Activated naive CD4-positive, alpha-beta T cell treated with anti-CD3 and anti-CD28 coated beads, Interleukin-2, amount 10 ng/mL, durations not matched to agents 7 days and 5 days (primary cell): Measurements from ENCODE around the gene CCDC124.
"Not testable (repeated sequence)": the region's sequence is repeated elsewhere in the genome, so short reads cannot be mapped to it uniquely, and the experiment has no call there.

Experiments
- CTCF ChIA-PET: fragments of 350-600 bp; sonication (Branson Sonifier 250); formaldehyde crosslinking; loops from one replicate; lab custom pipeline; 2021; ENCODE audit warnings: antibody characterized with exemption; lab: Charles Lee
- DNase-seq: peaks from one replicate; pipeline ENCODE4 v3.0.0-alpha.2; 2020
- H3K27ac Mint-ChIP-seq: one replicate; pipeline ENCODE4 v1.8.0; 2021; ENCODE audit warnings: mild to moderate bottlenecking, moderate library complexity, mixed read lengths
- H3K27me3 Mint-ChIP-seq: one replicate; pipeline ENCODE4 v1.8.0; 2021; ENCODE audit warnings: mild to moderate bottlenecking, mixed read lengths
- H3K36me3 Mint-ChIP-seq: one replicate; pipeline ENCODE4 v1.8.0; 2021; ENCODE audit warnings: mixed read lengths
- H3K4me1 Mint-ChIP-seq: one replicate; pipeline ENCODE4 v1.8.0; 2021; ENCODE audit warnings: mixed read lengths
- H3K4me3 Mint-ChIP-seq: one replicate; pipeline ENCODE4 v1.8.0; 2021; ENCODE audit warnings: mild to moderate bottlenecking, moderate library complexity, mixed read lengths
- H3K9me3 Mint-ChIP-seq: one replicate; pipeline ENCODE4 v1.8.0; 2021; ENCODE audit warnings: mixed read lengths

Gene CCDC124

GRCh38 chr19:17972230-17972629, 39.4 kb downstream of the CCDC124 start:
- DNase-seq = no peak
- Mint-ChIP-seq H3K4me1 (no peaks in the 10 kb centered on the region), H3K27me3 (peaks cover 38% of the 10 kb centered on the region), H3K4me3 (no peak overlapping the region), H3K9me3 (no peaks in the 10 kb centered on the region), H3K36me3 (no peaks in the 10 kb centered on the region), H3K27ac (no peak overlapping the region)
- CTCF ChIA-PET = no interaction called here

- CTCF ChIA-PET = interaction anchor here (0.6 kb wide), 1 partner anchor 139 kb away, joined by 3 read pairs; no protein-coding TSS in a partner anchor
- Mint-ChIP-seq H3K9me3 (no peaks in the 10 kb centered on the region), H3K27ac (no peak overlapping the region), H3K36me3 (no peaks in the 10 kb centered on the region), H3K27me3 (peaks cover 24% of the 10 kb centered on the region), H3K4me1 (no peaks in the 10 kb centered on the region), H3K4me3 (no peak overlapping the region)
- DNase-seq = no peak
Observed at GRCh38 chr19:17973759-17974158, 40.9 kb downstream of the CCDC124 start.

GRCh38 chr19:17974551-17974950, 41.7 kb downstream of the CCDC124 start:
- Mint-ChIP-seq H3K36me3 (no peaks in the 10 kb centered on the region), H3K4me3 (no peak overlapping the region), H3K27ac (no peak overlapping the region), H3K27me3 (peaks cover 24% of the 10 kb centered on the region), H3K4me1 (no peaks in the 10 kb centered on the region), H3K9me3 (no peaks in the 10 kb centered on the region)
- DNase-seq = no peak
- CTCF ChIA-PET = interaction anchor here (0.6 kb wide), 1 partner anchor 16 kb away, joined by 4 read pairs; no protein-coding TSS in a partner anchor

GRCh38 chr19:17975032-17975431, 42.2 kb downstream of the CCDC124 start:
- no peaks in the 10 kb centered on the region for H3K36me3 Mint-ChIP-seq
- no peaks in the 10 kb centered on the region for H3K4me1 Mint-ChIP-seq
- no peak overlapping the region for H3K4me3 Mint-ChIP-seq
- H3K27ac Mint-ChIP-seq = no peak overlapping the region
- H3K9me3 Mint-ChIP-seq = no peaks in the 10 kb centered on the region
- H3K27me3 Mint-ChIP-seq = peaks cover 24% of the 10 kb centered on the region
- CTCF ChIA-PET = interaction anchor here (0.6 to 1.4 kb wide), 2 partner anchors 16 to 21 kb away, joined by 4 to 5 read pairs; no protein-coding TSS in a partner anchor
- DNase-seq = no peak

- Mint-ChIP-seq H3K4me3 (no peak overlapping the region), H3K36me3 (no peaks in the 10 kb centered on the region), H3K4me1 (no peaks in the 10 kb centered on the region), H3K27ac (no peak overlapping the region), H3K27me3 (peaks cover 40% of the 10 kb centered on the region), H3K9me3 (no peaks in the 10 kb centered on the region)
- DNase-seq = no peak
- CTCF ChIA-PET = no interaction called here
Observed at GRCh38 chr19:17977021-17977420, 44.2 kb downstream of the CCDC124 start.

- DNase-seq = no peak
Observed at GRCh38 chr19:17977488-17977887, 44.7 kb downstream of the CCDC124 start.

GRCh38 chr19:17981611-17982010, 48.8 kb downstream of the CCDC124 start:
- Mint-ChIP-seq H3K27me3 (peaks cover 47% of the 10 kb centered on the region), H3K4me3 (no peak overlapping the region), H3K4me1 (peaks cover 4% of the 10 kb centered on the region), H3K9me3 (no peaks in the 10 kb centered on the region), H3K36me3 (no peaks in the 10 kb centered on the region), H3K27ac (no peak overlapping the region)
- no peak for DNase-seq
- CTCF ChIA-PET = no interaction called here

More at GRCh38 chr19:17977488-17977887, 44.7 kb downstream of the CCDC124 start:
- Mint-ChIP-seq H3K36me3 (no peaks in the 10 kb centered on the region), H3K9me3 (no peaks in the 10 kb centered on the region), H3K4me1 (no peaks in the 10 kb centered on the region), H3K27ac (no peak overlapping the region), H3K27me3 (peaks cover 41% of the 10 kb centered on the region), H3K4me3 (no peak overlapping the region)
- CTCF ChIA-PET = interaction anchor here (1.0 kb wide), 1 partner anchor 39 kb away, joined by 4 read pairs; no protein-coding TSS in a partner anchor

GRCh38 chr19:17982430-17982829, 49.6 kb downstream of the CCDC124 start:
- peaks cover 51% of the 10 kb centered on the region for H3K27me3 Mint-ChIP-seq

GRCh38 chr19:17985037-17985818, 52.4 kb downstream of the CCDC124 start:
- H3K27ac Mint-ChIP-seq = peak overlapping the region; percentile 42
- CTCF ChIA-PET = interaction anchor here (1.3 kb wide), 1 partner anchor 10 kb away, joined by 4 read pairs; no protein-coding TSS in a partner anchor
- peaks cover 4% of the 10 kb centered on the region for H3K4me1 Mint-ChIP-seq
- H3K9me3 Mint-ChIP-seq = no peaks in the 10 kb centered on the region
- peaks cover 41% of the 10 kb centered on the region for H3K27me3 Mint-ChIP-seq
- no peak for DNase-seq
- H3K4me3 Mint-ChIP-seq = no peak overlapping the region
- H3K36me3 Mint-ChIP-seq = no peaks in the 10 kb centered on the region

More at GRCh38 chr19:17982430-17982829, 49.6 kb downstream of the CCDC124 start:
- CTCF ChIA-PET = interaction anchor here (1.2 kb wide), 1 partner anchor 44 kb away, joined by 4 read pairs; no protein-coding TSS in a partner anchor
- Mint-ChIP-seq H3K9me3 (no peaks in the 10 kb centered on the region), H3K4me3 (no peak overlapping the region), H3K27ac (no peak overlapping the region), H3K36me3 (no peaks in the 10 kb centered on the region), H3K4me1 (peaks cover 4% of the 10 kb centered on the region)
- DNase-seq = no peak

- peaks cover 27% of the 10 kb centered on the region for H3K27me3 Mint-ChIP-seq
- H3K4me3 Mint-ChIP-seq, H3K36me3 Mint-ChIP-seq, H3K4me1 Mint-ChIP-seq, H3K9me3 Mint-ChIP-seq, DNase-seq, CTCF ChIA-PET, H3K27ac Mint-ChIP-seq: not testable (repeated sequence)
Observed at GRCh38 chr19:17986569-17986968, 53.8 kb downstream of the CCDC124 start.

- Mint-ChIP-seq H3K9me3 (no peaks in the 10 kb centered on the region), H3K27ac (no peak overlapping the region), H3K4me1 (peaks cover 4% of the 10 kb centered on the region), H3K36me3 (no peaks in the 10 kb centered on the region), H3K4me3 (no peak overlapping the region), H3K27me3 (peaks cover 22% of the 10 kb centered on the region)
- CTCF ChIA-PET = interaction anchor here (1.2 kb wide), 2 partner anchors 9 to 50 kb away, joined by 3 to 4 read pairs; no protein-coding TSS in a partner anchor
- DNase-seq = no peak
Observed at GRCh38 chr19:17988161-17988560, 55.3 kb downstream of the CCDC124 start.

GRCh38 chr19:17989425-17990094, 56.7 kb downstream of the CCDC124 start:
- Mint-ChIP-seq H3K36me3 (no peaks in the 10 kb centered on the region), H3K27ac (no peak overlapping the region), H3K4me1 (peaks cover 4% of the 10 kb centered on the region), H3K27me3 (peaks cover 24% of the 10 kb centered on the region), H3K4me3 (no peak overlapping the region), H3K9me3 (no peaks in the 10 kb centered on the region)
- DNase-seq = no peak
- CTCF ChIA-PET = no interaction called here

GRCh38 chr19:17993076-17993813, 60.4 kb downstream of the CCDC124 start:
- Mint-ChIP-seq H3K36me3 (no peaks in the 10 kb centered on the region), H3K27ac (no peak overlapping the region)
- CTCF ChIA-PET = interaction anchor here (6.5 to 10.6 kb wide), 2 partner anchors 47 to 57 kb away, joined by 73 to 216 read pairs; partner anchors contain the start of gene CCDC124

More at GRCh38 chr19:17993076-17993813, 60.4 kb downstream of the CCDC124 start:
- H3K4me1 Mint-ChIP-seq = no peaks in the 10 kb centered on the region
- H3K27me3 Mint-ChIP-seq = peaks cover 31% of the 10 kb centered on the region
- H3K9me3 Mint-ChIP-seq = no peaks in the 10 kb centered on the region
- no peak overlapping the region for H3K4me3 Mint-ChIP-seq
- no peak for DNase-seq
